Keratinocyte (primary cell): ENCODE measurements around the gene RAB27B.

ENCODE experiments used
- EZH2 ChIP-seq: IDR thresholded peaks from one replicate; pipeline ENCODE4 v1.6.1; 2012; ENCODE audit warnings: inconsistent platforms, mild to moderate bottlenecking, low read length, moderate library complexity
- TF ChIP-seq, protein P1 (sequence below), 3 experiments: IDR thresholded peaks in 1 of 3; conservative IDR thresholded peaks in 1 of 3; optimal IDR thresholded peaks in 1 of 3; 2 replicates in 2 of 3; 3 replicates in 1 of 3; pipeline versions ENCODE3 to v1.5.1; 2011; ENCODE audit warnings: low read length in 3 of 3, mild to moderate bottlenecking in 3 of 3, moderate library complexity in 2 of 3, control low read depth in 1 of 3, inconsistent platforms in 1 of 3; ENCODE audit not compliant: insufficient read depth in 2 of 3; ENCODE audit errors: extremely low read depth in 1 of 3

DNA sequence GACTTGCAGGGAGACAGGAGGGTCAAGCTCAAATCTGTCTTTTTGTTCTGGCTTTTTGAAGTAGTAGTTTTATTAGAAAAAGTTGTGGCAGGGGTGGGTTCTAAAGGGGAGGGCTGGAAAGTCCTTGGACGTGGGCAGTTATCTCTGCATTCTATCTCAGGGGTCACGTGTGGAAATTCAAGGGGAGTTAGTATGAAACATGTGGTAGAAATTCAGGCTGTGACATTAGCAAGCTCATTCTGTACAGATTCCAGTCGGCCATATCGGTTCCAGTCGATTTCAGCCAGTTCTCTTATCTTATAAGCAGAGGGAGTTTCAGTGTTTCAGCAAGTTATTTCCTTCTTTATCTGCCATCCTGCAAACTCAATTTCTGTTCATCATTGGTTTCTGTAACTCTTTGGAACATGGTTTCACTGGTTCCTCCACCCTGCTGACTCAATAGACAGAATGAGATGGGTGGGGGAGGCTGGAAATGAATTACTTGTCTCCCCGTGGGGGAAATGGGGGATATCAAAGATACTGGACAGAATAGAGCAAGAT, 53.0 kb downstream of the RAB27B start:
- TF ChIP-seq, protein P1, sequence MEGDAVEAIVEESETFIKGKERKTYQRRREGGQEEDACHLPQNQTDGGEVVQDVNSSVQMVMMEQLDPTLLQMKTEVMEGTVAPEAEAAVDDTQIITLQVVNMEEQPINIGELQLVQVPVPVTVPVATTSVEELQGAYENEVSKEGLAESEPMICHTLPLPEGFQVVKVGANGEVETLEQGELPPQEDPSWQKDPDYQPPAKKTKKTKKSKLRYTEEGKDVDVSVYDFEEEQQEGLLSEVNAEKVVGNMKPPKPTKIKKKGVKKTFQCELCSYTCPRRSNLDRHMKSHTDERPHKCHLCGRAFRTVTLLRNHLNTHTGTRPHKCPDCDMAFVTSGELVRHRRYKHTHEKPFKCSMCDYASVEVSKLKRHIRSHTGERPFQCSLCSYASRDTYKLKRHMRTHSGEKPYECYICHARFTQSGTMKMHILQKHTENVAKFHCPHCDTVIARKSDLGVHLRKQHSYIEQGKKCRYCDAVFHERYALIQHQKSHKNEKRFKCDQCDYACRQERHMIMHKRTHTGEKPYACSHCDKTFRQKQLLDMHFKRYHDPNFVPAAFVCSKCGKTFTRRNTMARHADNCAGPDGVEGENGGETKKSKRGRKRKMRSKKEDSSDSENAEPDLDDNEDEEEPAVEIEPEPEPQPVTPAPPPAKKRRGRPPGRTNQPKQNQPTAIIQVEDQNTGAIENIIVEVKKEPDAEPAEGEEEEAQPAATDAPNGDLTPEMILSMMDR (optimal IDR thresholded peaks at IDR 0.05 in 1 of 3, IDR thresholded peaks at IDR 0.05 in 1 of 3, conservative IDR thresholded peaks at IDR 0.05 in 1 of 3; ENCODE audit: extremely low read depth in 1 of 3, insufficient read depth in 2 of 3, low read length in 3 of 3): no peak
- TF ChIP-seq EZH2: no peak
